Left forelimb (tissue), 1 donor: ENCODE data around the gene TMEM31.

Experiments
- DNase-seq: peaks from one replicate; pipeline ENCODE4 v3.0.0-alpha.2; 2018; ENCODE audit warnings: low spot score

The TMEM31 gene, protein sequence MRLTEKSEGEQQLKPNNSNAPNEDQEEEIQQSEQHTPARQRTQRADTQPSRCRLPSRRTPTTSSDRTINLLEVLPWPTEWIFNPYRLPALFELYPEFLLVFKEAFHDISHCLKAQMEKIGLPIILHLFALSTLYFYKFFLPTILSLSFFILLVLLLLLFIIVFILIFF

GRCh38 chrX:103710609-103711008, at the start of gene TMEM31:
Gene TMEM31 (plus strand): TSS chrX:103710909. CDS start chrX:103712259, 1,350 bp downstream.
- DNase-seq: no peak

DNA sequence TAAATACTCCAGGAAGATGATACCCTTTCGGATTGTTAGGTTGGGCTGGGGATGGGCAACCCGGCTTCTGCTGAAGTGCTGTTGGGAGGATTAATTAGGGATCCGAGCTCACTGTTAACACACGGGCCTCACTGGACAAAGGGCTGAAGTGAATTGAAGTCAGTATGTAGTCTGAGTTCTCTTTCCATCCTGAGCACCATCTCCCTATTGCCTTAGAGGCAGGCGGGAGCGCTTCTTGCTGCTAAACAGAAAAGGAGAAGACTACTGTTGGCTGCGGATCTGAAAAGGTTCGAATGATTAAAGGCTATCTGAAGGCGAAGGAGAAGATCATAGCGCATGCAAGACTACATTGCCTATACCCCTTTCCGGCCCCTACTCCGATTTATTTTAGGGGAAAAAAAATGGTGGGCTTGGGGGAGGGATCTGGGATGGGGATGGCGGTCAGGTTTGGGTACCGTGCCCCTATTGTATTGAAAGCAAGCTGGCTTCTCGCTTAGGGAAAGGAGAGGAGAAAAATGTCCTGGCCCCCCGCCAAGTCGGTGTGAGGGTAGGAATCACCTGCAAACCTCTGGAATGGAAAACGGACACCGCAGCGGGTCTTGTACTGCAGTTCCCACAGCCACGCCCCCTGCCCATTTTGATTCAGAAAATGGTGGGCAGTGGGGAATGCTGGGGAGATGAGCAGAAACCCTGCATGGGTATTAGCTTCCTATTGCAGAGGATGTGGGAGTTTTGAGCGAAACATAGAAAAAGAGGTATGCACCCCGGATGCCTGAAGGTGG, 46.5 kb upstream of the TMEM31 start:
- no peak for DNase-seq

DNA sequence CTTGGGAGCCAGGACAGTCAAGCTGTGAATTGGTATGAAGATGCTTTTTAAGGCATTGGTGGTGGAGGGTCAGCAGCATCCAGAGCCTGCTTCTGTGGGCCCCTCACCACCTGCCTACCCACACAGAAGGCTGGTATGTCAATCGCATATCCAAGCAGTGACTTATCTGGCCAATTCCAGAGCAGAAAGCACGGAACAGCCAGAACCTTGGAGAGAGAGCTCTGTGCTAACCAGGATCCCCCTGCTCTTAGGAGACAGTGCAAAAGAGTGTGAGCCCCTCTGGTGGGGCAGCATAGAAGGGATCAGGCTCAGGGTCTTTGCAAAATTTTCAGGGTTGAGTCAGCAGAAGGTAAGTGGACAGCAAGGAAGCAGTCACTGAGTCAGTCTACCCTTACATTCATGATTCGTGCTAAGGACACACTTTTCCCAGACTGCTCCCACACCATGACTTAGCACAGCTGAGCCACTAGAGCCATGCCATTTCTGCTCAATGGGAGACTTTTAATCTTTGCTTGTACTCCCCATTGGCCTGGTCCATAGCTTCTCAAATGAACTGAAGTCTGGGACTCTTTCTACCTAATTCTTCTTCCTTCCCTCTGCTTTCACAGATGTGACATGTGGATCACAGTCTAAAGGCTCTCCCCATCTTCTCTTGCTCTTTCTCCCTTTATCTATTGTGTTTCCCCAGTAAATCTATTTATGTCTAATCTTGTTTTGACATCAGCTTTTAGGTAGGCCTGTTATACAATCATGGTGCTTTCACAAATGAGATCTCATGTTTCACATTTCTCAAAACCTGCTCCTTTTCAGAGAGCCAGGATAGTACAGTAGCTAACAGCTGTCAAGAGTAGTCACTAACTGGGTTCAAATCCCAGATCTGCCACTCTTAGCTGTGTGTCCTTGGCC, 44.3 kb upstream of the TMEM31 start:
- no peak for DNase-seq

- DNase-seq: no peak
Measured at GRCh38 chrX:103669745-103670144, 41.0 kb upstream of the TMEM31 start.

DNA sequence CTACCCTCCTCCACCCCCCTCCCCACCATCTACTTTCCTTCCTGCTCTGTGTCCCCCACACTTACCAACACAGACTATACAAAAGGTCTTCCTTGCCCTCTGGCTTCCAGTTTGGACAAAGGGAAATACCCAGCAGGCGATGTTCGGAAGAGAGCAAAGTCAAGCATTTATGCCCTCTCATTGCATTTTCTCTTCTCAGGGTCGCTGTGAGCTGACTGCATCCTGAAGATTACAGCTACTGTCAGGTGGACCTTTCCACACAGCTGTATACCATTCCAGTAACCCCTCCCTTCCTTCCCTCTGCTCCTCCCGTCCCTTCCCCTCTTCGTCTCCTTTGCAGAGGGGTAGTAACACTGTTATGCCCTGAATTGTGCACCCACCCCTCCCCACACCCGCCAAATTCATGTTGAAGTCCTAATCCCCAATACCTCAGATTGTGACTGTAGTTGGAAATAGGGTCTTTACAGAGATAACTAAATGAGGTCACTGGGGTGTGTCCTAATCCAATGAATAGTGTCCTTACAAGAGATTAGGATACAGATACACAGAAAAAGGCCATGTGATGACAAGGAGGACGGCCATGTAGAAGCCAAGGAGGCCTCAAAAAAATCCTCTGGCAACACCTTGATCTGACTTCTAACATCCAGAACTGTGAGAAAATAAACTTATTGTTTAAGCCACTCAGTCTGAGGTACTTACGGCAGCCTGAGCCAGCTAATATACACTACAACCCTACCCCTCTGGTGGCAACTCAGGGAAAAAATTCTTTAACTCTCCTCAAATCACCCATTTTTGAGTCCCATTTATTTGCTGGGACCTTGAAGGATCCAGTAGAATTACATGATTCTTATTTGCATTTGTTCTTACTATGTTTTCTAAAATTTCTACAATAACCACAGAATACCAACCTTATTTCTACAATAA, 35.9 kb upstream of the TMEM31 start:
- no peak for DNase-seq

DNA sequence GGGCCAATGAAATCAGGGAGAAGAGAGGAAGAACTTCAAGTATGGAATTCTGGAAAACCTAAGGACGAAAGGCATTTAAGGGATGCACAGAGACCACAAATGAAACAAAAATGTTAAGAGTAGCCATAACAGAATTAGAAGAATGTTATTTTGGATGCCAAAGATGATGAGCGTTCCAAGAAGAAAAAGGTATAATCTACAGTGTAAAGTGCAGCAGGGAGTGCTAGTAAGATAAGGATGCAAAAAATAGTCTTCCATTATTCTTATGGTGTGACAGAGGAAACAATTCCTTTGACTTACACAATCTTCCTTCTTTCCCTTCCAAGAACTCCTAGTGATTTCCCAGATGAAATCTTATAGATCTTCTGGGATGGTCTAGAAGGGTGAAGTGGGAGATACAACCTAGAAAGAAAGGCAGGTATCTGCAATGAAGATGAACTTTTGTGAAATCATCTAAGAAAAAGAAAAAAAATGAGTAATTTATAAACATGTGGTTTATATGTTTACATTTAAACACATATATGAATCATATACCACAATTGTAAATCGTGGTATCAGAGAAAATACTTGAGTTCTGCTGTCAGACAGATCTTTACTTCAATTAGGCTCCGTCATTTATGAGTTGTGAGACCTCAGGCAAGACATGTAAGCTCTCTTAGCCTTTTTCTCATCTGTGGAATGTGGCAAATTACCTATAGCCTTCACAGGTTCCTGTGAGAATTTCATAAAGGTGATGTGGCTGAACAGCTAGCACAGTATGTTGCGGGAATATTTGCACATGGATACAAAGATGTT, 32.3 kb upstream of the TMEM31 start:
- DNase-seq: no peak

GRCh38 chrX:103681443-103681842, 29.3 kb upstream of the TMEM31 start:
- DNase-seq: no peak

- no peak for DNase-seq
Measured at GRCh38 chrX:103685396-103685795, 25.3 kb upstream of the TMEM31 start.

GRCh38 chrX:103686199-103687072, 24.3 kb upstream of the TMEM31 start, which contains the start of gene MORF4L2:
Gene MORF4L2 (minus strand): TSS chrX:103686699. CDS start chrX:103677027, 9,672 bp downstream.
- peak; percentile 80 for DNase-seq

DNA sequence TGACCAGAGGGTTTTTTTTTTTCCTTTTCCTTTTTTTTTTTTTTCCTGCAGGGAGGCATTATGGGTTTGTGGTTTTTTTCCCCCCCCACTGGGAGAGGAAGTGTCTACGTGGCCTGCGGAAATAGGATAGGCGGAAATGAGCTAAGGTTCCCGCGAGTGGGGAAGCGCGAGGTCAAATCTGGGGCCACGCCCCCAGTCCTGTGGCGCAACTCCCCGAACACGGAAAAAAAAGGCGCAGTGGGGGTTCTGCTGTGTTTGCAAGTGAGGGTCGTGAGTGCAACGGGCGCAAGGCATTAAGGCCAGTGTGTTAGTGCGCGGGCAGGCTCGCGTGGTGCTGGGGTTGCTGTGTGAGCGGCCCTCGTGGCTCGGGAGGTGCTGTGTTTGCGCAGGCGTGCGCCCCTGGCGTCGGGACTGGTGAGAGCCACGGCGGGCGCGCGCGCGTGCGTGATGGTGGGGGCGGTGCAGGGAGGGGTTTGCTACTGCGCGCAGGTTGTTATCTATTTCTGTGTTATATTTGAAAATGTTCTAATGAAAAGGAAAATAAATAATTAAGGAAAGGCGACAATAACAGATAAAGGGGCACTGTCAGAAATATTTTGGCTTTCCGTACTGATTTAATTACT, 23.5 kb upstream of the TMEM31 start:
- peak; percentile 92 for DNase-seq

DNA sequence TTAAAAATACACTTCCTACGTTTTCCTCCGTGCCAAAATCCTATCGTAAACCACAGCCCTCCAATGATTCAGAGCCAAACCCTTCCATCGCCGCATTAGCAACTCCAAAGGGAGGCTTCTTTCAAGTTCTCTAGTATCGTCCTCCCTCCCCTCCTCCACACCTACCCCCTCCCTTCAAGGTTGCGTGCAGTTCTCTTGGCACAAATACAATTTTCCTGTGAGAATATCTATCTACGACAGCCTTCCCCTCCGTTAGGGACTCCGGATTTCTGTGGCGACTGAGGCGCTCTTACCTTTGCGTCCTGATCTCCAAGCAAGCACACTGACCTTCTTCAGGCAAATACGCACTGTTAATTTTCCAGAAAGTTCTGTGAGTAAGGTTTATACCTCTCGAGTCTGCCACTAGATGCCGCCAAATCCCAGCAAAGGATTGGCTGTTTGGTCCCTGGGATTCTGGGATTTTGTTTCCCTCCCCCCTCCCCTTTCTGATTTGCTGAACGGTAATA, 23.0 kb upstream of the TMEM31 start:
- DNase-seq: peak; percentile 75

GRCh38 chrX:103688946-103689345, 21.8 kb upstream of the TMEM31 start:
- DNase-seq: no peak

DNA sequence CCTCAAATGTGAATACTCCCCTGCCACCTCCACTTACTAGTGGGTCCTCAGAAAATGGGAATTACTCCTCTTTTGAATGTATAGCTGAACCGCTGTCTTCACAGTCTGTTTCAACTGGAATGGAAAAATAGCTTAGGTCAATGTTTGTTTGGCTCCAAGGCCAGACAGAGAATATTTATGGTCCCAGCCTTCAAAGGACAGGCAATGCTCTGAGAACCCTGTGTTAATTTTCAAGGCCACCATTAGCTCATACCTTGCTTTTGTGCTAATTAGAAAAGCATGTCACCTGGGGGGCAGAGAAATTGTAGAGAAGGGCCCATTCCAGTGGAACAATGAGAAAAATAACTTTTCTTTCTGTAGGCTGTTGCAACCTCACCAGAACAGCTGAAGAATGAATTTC, 19.6 kb upstream of the TMEM31 start:
- DNase-seq: no peak

DNA sequence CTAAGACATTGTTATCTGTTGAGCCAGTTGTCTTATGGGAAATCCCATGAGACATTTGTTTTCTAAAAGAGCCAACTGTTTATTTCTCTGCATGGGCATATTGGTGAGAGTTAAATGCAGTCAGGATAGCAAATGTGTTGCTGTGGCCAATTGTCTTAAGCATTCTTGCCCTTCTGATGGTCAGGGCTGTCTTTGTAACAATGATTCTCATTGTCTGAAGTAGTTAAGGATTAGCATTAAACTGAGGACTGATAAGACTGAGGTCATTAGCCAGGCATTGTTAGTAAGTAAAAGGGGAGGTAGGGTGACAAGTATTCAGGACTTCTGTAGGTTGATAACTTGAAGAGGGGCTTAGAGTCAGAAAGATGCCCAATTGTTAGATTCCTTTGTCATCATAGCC, 13.0 kb upstream of the TMEM31 start:
- DNase-seq: no peak

DNA sequence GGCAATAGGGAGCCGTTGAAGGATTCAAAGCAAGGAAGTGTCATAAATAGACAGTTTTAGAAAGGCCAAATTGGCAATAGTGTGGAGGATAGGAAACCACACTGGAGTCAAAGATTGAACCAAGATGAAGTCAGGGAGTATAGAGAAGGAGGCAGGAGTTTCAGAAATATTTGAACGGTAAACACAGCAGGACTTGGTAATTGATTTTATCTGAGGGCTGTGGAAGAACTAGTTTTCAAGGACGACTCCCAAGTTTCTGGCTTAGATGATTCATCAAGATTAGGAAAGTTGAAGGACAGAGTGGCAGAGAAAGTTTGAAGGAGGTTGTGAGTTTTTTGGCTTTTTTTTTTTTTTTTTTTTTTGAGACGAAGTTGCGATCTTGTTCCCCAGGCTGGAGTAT, 11.5 kb upstream of the TMEM31 start:
- no peak for DNase-seq

GRCh38 chrX:103704863-103705262, 5.8 kb upstream of the TMEM31 start:
- no peak for DNase-seq

DNA sequence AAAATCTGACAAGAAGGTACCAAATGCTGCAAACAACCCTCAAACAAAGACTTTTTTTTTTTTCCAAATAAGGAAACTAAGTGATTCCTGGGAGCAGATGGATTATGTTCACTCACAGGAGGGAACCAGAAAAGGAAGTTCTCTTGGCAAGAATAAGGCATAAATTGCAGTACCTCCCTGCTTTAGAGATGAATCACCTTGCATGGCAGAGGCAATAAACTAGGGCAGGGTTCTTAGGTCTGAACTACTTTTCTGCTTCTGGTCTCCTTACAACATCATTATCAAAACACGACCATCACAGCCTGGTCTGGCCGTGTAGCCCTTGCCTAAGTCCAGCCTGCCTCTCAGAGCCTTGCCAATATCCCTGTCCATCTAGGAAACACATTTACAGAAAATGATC, 6.3 kb downstream of the TMEM31 start:
- no peak for DNase-seq

DNA sequence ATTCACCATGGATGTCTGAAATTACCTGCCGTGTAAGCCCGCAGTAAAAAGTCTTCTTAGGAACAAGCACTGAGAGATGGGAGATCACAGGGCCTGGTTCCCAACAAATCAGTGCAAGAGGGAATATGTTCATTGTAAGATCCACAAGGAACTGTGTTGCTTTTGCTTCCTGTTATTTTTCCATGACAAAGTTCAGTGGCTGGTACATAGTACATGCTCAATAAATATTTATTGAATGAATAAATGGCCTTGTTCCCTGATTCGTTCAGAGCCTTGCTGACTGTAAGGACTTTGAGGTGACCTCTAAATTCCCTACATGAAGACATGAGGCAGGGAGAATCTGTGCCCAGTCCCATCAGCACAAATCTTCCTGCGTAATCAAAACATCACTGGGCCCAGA, 7.4 kb downstream of the TMEM31 start:
- DNase-seq: no peak

DNA sequence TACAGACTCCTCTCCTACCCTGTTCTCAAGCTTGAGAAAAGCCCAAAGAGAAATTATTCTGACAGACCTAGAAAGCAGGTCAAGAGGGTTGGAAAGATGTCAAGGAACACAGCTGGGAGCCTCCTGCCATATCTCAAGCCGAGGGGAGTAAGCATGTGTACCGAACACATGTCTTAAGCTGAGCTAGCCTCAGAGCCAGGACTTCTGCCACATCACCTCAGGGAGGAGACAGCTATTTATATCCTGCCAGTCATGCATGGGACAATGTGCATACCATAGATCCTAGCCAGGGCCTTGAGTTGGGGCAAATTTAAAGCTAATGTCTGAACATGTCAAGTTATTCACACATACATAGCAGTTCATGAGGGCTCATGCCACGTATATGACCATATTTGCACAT, 11.8 kb downstream of the TMEM31 start:
- DNase-seq: no peak
